Osteocyte (in vitro differentiated cells): ENCODE measurements around the gene LSM14A. TPM values are rescaled to one million over a fixed set of nuclear protein-coding genes. Genes with fewer than 3 reads are reported as not detected.
A peak's percentile ranks its signal among the peaks of the same experiment; 100 is the strongest.

ENCODE experiments used
- DNase-seq: peaks from one replicate; pipeline ENCODE4 v3.0.0; 2021; ENCODE audit warnings: mixed read lengths; ENCODE audit not compliant: unreplicated experiment; ENCODE audit errors: extremely low spot score
- H3K27ac Mint-ChIP-seq: one replicate; pipeline ENCODE4 v1.8.0; 2021; ENCODE audit warnings: mild to moderate bottlenecking, mixed read lengths; ENCODE audit not compliant: unreplicated experiment
- H3K27me3 Mint-ChIP-seq: one replicate; pipeline ENCODE4 v1.8.0; 2021; ENCODE audit warnings: mixed read lengths; ENCODE audit not compliant: unreplicated experiment
- H3K36me3 Mint-ChIP-seq: one replicate; pipeline ENCODE4 v1.8.0; 2021; ENCODE audit warnings: mixed read lengths; ENCODE audit not compliant: unreplicated experiment
- H3K4me1 Mint-ChIP-seq: one replicate; pipeline ENCODE4 v1.8.0; 2021; ENCODE audit warnings: mixed read lengths; ENCODE audit not compliant: unreplicated experiment
- H3K4me3 Mint-ChIP-seq: one replicate; pipeline ENCODE4 v1.8.0; 2021; ENCODE audit warnings: mild to moderate bottlenecking, moderate library complexity, mixed read lengths; ENCODE audit not compliant: unreplicated experiment
- H3K9me3 Mint-ChIP-seq: one replicate; pipeline ENCODE4 v1.8.0; 2021; ENCODE audit warnings: mixed read lengths; ENCODE audit not compliant: unreplicated experiment
- CTCF ChIP-seq: fragments of 200-600 bp; sonication (generic); IDR thresholded peaks from 2 replicates; pipeline ENCODE4 v1.5.0; 2021; ENCODE audit warnings: antibody characterized with exemption, mild to moderate bottlenecking, moderate library complexity
- total RNA-seq: library from RNA; stranded (reverse); gene quantifications from 2 replicates; pipeline ENCODE4 v1.2.1, GENCODE V29; 2021

The LSM14A gene
- total RNA-seq, 1 donor from 2014 or later = 97.8 TPM

- Mint-ChIP-seq H3K9me3 (no peaks in the 10 kb centered on the region), H3K27me3 (no peaks in the 10 kb centered on the region), H3K4me3 (no peak overlapping the region), H3K4me1 (peaks cover 44% of the 10 kb centered on the region), H3K36me3 (peaks cover 4% of the 10 kb centered on the region), H3K27ac (peak overlapping the region; percentile 40)
- no peak for DNase-seq
- no peak for TF ChIP-seq CTCF
These were observed 89.2 kb downstream of the LSM14A start for GRCh38 chr19:34261334-34262109.

GRCh38 chr19:34263745-34264237 lies 91.5 kb downstream of the LSM14A start:
- no peak for DNase-seq
- H3K4me3 Mint-ChIP-seq = no peak overlapping the region
- no peak overlapping the region for H3K27ac Mint-ChIP-seq
- no peaks in the 10 kb centered on the region for H3K9me3 Mint-ChIP-seq
- H3K27me3 Mint-ChIP-seq = no peaks in the 10 kb centered on the region
- no peak for TF ChIP-seq CTCF
- H3K4me1 Mint-ChIP-seq = peaks cover 41% of the 10 kb centered on the region
- peaks cover 9% of the 10 kb centered on the region for H3K36me3 Mint-ChIP-seq

GRCh38 chr19:34265221-34265650 lies 92.9 kb downstream of the LSM14A start:
- Mint-ChIP-seq H3K27ac (no peak overlapping the region), H3K9me3 (no peaks in the 10 kb centered on the region), H3K27me3 (no peaks in the 10 kb centered on the region), H3K4me1 (peaks cover 45% of the 10 kb centered on the region), H3K36me3 (peaks cover 12% of the 10 kb centered on the region), H3K4me3 (no peak overlapping the region)
- no peak for DNase-seq
- TF ChIP-seq CTCF = no peak

- no peak for DNase-seq
These were observed 96.8 kb downstream of the LSM14A start for GRCh38 chr19:34269081-34269480.

More at GRCh38 chr19:34269081-34269480, 96.8 kb downstream of the LSM14A start:
- Mint-ChIP-seq H3K9me3 (no peaks in the 10 kb centered on the region), H3K4me3 (no peak overlapping the region), H3K36me3 (peaks cover 17% of the 10 kb centered on the region), H3K27ac (peak overlapping the region; percentile 61), H3K4me1 (peaks cover 54% of the 10 kb centered on the region), H3K27me3 (no peaks in the 10 kb centered on the region)
- no peak for TF ChIP-seq CTCF
